Ishikawa (cell line): ENCODE data around the gene DHRS12.

Source experiments
- CEBPB ChIP-seq: IDR thresholded peaks from 2 replicates; pipeline ENCODE4 v1.6.1; 2012
- CREB1 ChIP-seq: IDR thresholded peaks from 2 replicates; pipeline ENCODE4 v1.6.1; 2012; ENCODE audit warnings: low read depth
- EGR1 ChIP-seq: IDR thresholded peaks from 2 replicates; pipeline ENCODE4 v1.6.1; 2012
- EP300 ChIP-seq: IDR thresholded peaks from 2 replicates; pipeline ENCODE4 v1.6.1; 2012; ENCODE audit warnings: borderline replicate concordance
- MAX ChIP-seq: IDR thresholded peaks from 2 replicates; pipeline ENCODE4 v1.6.1; 2012
- NFIC ChIP-seq: IDR thresholded peaks from 2 replicates; pipeline ENCODE4 v1.6.1; 2012
- RAD21 ChIP-seq: IDR thresholded peaks from 2 replicates; pipeline ENCODE4 v1.6.1; 2012; ENCODE audit warnings: low read depth
- TAF1 ChIP-seq: IDR thresholded peaks from 2 replicates; pipeline ENCODE4 v1.6.1; 2012; ENCODE audit warnings: low read depth, mild to moderate bottlenecking
- TEAD4 ChIP-seq: IDR thresholded peaks from 2 replicates; pipeline ENCODE4 v1.6.1; 2012
- YY1 ChIP-seq: IDR thresholded peaks from 2 replicates; pipeline ENCODE4 v1.6.1; 2012; ENCODE audit warnings: low read depth
- ZBTB7A ChIP-seq: IDR thresholded peaks from 2 replicates; pipeline ENCODE4 v1.6.1; 2012; ENCODE audit warnings: low read depth
- TF ChIP-seq, protein P1 (sequence below): IDR thresholded peaks from 2 replicates; pipeline ENCODE4 v1.6.1; 2012; ENCODE audit warnings: low read depth, mild to moderate bottlenecking

DNA sequence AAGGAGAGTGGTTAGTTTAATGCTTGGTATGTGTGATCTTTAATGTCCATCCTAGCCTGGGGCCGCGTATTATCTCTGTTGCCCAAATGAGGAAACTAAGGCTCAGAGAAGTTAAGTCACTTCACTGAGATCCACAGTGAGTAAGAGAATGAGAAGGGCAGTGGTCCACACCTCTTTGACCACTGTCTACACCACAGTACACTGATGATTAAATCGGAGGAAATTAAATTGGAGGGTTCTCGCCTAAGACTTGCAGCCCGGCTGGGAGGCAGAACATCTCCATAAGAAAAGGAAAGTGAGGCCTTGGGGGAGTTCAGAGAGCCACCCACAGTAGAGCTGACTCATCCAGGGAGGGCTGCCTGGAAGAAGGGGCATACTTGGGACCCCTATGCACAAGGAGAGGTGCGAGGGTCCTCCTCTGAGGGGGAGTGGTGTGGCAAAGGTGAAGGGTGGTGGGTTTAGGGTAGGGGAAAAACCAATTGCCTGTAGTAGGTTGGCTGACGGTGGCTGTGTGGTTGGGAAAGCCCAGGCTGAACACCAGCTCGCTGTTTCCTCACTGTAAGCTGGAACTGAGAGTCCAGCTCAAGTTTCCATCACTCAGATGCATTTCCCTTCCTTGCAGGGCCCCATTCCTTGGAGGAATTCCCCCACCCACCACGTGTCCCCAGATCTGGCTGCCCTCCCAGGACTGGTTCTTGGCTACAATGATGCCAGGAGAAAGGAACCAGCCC, 15.0 kb upstream of the DHRS12 start:
- TF ChIP-seq MAX (no peak), EP300 (no peak), ZBTB7A (no peak), CEBPB (no peak), TEAD4 (no peak), CREB1 (no peak), EGR1 (no peak), TAF1 (no peak), NFIC (no peak), RAD21 (no peak), YY1 (no peak)
- TF ChIP-seq, protein P1, sequence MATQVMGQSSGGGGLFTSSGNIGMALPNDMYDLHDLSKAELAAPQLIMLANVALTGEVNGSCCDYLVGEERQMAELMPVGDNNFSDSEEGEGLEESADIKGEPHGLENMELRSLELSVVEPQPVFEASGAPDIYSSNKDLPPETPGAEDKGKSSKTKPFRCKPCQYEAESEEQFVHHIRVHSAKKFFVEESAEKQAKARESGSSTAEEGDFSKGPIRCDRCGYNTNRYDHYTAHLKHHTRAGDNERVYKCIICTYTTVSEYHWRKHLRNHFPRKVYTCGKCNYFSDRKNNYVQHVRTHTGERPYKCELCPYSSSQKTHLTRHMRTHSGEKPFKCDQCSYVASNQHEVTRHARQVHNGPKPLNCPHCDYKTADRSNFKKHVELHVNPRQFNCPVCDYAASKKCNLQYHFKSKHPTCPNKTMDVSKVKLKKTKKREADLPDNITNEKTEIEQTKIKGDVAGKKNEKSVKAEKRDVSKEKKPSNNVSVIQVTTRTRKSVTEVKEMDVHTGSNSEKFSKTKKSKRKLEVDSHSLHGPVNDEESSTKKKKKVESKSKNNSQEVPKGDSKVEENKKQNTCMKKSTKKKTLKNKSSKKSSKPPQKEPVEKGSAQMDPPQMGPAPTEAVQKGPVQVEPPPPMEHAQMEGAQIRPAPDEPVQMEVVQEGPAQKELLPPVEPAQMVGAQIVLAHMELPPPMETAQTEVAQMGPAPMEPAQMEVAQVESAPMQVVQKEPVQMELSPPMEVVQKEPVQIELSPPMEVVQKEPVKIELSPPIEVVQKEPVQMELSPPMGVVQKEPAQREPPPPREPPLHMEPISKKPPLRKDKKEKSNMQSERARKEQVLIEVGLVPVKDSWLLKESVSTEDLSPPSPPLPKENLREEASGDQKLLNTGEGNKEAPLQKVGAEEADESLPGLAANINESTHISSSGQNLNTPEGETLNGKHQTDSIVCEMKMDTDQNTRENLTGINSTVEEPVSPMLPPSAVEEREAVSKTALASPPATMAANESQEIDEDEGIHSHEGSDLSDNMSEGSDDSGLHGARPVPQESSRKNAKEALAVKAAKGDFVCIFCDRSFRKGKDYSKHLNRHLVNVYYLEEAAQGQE = no peak
